CD4-positive, alpha-beta T cell treated with Interleukin-15 for 1 hour (primary cell): ENCODE results near the gene REC114.
"Not testable (repeated sequence)": the region's sequence is repeated elsewhere in the genome, so short reads cannot be mapped to it uniquely, and the experiment has no call there.

Source experiments
- DNase-seq: peaks from one replicate; pipeline ENCODE4 v3.0.0-alpha.2; 2020

The REC114 gene

DNA sequence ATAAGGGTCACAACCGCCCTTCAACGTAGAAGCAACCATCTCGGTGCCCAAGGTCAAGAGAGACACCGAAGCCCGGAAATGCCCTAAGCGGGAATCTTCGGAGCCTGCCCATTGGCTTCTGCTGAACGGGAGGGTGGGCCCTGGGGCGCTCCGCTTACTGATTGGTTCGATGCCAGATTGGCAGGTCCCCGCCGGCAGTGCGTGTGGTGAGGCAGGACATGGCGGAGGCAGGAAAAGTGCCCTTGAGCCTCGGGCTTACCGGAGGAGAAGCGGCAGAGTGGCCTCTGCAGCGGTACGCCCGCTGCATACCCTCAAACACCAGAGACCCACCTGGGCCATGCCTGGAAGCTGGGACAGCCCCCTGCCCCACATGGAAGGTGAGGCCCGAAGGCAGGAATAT, at the start of gene REC114:
TSS of gene REC114 (plus strand) at position 197 of the 400 bp plus-strand sequence. CDS start at position 219, 22 bp downstream.
- no peak for DNase-seq

DNA sequence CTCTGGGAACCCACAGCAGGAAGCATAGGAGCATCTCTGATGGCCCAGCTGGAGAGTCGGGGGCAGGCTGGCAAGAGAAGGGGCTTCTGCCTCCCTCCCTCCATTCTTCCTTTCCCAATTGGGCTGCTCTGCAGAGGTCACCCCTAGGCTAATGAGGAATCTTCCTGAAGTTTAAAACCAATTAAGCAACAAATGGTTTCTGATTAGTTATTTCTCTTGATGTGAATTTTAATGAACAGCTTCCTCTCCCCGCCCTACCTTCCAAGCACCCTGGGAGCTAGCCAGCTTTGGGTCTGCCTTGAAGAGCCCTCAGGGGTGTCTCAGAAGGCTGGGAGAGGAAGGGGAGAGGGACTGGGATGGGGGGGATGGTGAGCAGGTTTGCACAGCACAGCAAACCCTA, 49.6 kb upstream of the REC114 start:
- no peak for DNase-seq

DNA sequence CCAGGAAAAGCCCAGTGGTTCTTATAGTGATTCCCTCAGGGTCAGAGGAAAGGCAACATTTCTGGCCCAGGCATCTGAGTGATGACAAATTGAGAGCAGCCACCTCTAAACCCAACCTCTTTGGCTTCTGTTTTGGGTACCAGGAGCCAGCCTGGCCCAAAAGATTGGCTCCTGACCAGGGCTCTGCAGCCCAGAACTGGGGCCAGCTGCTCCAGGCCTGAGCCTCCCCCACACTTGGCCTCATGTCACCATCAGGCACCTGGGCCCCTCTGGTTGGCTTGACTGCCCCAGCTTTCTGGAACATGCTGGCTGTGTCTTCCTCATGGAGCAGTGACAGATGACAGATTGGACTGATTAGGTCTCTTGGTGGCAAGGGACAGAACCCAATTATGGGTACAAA, 48.2 kb upstream of the REC114 start:
- no peak for DNase-seq

- DNase-seq = no peak
Observed at GRCh38 chr15:73395671-73396070, 47.3 kb upstream of the REC114 start.

DNA sequence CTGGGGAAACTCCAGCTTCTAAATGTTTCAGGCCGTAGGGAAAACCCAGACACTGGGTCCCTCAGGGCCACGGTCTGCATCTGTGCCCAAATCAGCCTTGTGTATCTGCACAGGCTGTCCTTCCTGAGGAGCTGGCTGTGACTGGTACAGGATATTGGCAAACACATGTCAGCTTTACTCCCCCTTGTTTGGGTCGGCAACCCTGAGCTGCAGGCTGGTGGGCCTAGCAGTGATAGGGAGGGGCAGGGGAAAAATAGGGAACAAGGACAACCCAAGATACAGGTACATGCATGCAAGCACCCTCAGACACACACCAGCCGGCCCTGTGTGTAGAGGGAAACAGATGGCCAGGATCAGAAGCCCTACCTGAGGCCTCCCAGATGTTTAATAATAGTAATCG, 45.5 kb upstream of the REC114 start:
- no peak for DNase-seq

- DNase-seq = no peak
Observed at GRCh38 chr15:73398861-73399260, 44.1 kb upstream of the REC114 start.

DNA sequence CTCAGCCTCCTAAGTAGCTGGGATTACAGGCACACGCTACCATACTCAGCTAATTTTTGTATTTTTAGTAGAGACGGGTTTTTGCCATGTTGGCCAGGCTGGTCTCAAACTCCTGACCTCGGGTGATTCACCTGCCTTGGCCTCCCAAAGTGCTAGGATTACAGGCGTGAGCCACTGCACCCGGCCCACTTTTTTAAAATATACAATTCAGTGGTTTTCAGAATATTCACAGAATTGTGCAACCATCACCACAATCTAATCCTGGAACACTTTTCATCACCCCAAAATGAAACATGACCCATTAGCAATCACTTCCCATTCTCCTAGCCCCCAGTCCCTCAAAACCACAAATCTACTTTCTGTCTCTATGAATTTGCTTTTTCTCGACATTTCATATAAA, 42.7 kb upstream of the REC114 start:
- not testable (repeated sequence) for DNase-seq

GRCh38 chr15:73403171-73403570, 39.8 kb upstream of the REC114 start:
- DNase-seq = no peak

DNA sequence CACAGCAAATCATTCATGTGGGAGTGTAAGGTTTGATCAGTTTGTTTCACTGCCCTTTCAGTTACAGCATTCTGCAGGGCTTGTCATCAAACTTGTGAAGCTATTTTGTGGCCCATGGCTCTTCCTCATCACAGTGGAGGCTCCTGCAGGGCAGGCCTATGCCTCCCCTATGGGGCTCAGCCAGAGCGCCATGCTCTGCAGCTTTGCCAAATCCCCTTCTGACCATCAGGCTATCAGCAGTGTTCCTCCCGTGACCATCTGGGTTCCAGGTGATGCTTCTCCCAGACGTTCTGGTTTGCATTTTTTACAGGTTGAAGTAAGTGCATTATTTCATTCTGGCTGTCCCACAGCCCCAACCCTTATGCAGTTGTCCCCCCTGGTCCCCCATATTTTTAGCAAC, 28.1 kb upstream of the REC114 start:
- no peak for DNase-seq

DNA sequence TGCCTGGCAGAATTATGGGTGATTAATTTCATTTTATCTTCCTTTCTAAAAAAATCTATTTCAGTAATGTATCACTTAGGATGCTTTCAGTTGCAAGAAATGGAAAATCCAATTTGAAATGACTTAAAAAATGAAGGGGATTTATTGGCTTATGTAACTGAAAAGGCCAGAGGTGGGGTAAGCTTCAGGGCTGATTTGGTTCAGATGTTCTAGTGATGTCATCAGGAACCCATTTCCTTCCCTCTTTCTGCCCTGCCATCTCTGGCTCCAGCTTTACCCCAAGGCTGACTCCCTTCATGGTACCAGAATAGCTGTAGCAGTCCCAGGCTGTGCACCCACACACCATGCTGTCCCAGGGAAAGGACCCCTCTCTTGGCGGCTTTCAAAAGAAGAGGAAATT, 18.5 kb upstream of the REC114 start:
- DNase-seq = no peak

- no peak for DNase-seq
Observed at GRCh38 chr15:73425510-73425909, 17.5 kb upstream of the REC114 start.

GRCh38 chr15:73426323-73426994, 16.5 kb upstream of the REC114 start:
- no peak for DNase-seq

DNA sequence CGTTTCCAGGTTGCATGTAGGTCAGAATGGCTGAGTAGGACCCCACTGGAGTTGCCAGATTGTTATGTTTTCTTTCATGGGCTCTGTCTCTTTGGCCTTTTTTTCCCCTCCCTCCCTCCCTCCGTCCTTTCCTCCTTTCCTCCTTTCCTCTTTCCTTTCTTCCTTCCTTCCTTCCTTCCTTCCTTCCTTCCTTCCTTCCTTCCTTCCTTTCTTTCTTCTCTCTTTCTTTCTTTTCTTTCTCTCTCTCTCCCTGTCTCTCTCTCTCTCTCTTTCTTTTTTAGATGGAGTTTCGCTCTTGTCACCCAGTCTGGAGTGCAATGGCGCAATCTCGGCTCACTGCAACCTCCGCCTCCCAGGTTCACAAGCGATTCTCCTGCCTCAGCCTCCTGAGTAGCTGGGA, 11.6 kb upstream of the REC114 start:
- DNase-seq = not testable (repeated sequence)

GRCh38 chr15:73433873-73434272, 9.1 kb upstream of the REC114 start:
- DNase-seq = no peak

DNA sequence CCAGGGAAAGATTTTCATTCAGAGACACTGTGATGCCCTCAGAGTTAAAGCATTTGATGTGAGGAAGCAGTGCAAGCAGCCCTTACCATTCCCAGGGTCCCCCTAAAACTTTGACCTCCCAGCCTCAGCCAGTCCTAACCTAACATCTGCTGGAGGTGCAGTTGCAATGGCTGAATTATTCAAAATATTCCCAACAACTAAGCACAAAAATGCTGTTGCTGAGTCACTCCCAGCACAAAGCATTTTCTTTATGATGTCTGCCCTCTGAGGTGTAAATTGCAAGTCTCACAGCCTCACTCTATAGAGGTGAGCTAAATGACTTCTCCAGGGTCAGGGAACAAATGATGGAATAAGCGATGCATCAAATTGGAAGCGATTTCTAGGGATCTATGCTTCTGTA, 6.4 kb upstream of the REC114 start:
- no peak for DNase-seq

DNA sequence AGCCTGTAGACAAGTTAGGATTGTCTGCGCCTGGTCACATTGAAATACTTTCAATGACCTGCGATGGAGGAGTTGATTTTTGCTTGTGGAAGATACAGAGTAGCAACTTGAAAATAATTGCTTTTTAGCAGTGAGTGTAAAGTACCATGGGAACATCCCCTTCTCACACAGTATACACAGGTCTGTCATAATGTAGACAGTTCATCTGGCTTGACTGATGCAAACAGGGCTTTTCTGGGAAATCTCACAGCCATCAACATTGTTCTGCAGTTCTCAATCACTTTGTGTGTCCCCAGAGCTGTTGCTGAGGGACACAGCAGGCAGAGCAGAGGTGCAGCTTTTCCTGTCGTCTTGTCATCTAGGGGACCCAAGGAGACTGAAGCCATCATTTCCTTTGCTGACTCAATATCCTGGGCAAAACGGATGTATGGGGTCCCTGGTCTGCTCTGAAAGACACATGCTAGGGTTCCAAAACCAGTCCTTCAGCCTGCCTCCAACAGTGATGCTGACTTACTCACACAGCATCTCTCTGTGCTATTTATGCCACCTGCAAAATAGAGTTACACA, 5.3 kb upstream of the REC114 start:
- DNase-seq = no peak

DNA sequence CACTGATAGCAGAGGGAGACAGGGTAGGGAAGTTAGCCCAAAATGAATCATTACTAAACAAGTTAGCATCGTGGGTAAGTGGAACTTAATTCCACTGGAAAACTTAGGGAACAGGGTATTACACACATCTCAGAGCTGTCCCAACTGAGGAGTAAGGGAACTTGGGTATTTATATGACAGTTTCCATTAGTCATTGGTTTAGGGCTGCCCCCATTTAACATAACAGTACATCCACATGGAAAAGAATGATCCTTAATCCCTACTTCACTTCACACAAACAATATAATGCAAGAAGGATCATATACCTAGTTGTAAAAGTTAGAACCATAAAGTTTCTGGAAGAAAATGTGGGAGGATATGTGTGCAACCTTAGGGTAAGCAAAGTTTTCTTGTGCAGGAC, 4.3 kb upstream of the REC114 start:
- DNase-seq = no peak

GRCh38 chr15:73440571-73440970, 2.4 kb upstream of the REC114 start:
- no peak for DNase-seq

DNA sequence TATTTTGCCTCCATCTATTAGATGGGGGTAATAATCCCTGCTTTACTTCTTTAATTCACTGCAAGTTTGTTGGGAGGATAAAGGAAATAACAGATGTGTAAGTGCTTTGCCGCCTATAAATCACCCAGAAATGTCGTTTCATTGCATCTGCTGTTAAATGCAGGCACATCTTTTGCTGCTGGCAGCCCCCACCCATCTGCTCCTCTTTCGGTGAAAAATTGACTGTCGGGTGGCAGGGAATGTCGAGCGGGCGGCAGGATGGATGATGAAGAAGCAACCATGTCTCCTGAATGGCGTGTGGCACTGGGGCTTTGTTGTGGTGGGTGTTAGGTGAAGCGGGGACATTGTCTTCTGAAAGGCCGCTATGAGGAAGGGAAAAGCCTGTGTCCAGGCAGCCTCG, 543 bp upstream of the REC114 start:
- DNase-seq = no peak

DNA sequence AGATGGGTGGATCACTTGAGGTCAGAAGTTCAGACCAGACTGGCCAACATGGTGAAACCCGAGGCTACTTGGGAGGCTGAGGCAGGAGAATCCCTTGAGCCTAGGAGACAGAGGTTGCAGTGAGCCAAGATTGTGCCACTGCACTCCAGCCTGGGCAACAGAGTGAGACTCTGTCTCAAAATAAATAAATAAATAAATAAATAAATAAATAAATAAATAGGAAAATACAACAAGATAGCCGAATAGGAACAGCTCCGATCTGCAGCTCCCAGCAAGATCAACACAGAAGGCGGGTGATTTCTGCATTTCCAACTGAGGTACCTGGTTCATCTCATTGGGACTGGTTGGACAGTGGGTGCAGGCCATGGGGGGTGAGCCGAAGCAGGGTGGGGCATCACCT, 4.5 kb downstream of the REC114 start:
- DNase-seq = not testable (repeated sequence)

GRCh38 chr15:73448158-73448758, 5.3 kb downstream of the REC114 start:
- not testable (repeated sequence) for DNase-seq

DNA sequence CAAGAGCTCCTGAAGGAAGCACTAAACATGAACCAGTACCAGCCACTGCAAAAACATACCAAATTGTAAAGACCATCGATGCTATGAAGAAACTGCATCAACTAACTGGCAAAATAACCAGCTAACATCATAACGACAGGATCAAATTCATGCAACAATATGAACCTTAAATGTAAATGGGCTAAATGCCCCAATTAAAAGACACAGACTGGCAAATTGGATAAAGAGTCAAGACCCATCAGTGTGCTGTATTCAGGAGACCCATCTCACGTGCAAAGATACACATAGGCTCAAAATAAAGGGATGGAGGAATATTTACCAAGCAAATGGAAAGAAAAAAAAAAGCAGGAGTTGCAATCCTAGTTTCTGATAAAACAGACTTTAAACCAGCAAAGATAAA, 7.0 kb downstream of the REC114 start:
- DNase-seq = not testable (repeated sequence)

GRCh38 chr15:73454096-73454495, 11.1 kb downstream of the REC114 start:
- no peak for DNase-seq

DNA sequence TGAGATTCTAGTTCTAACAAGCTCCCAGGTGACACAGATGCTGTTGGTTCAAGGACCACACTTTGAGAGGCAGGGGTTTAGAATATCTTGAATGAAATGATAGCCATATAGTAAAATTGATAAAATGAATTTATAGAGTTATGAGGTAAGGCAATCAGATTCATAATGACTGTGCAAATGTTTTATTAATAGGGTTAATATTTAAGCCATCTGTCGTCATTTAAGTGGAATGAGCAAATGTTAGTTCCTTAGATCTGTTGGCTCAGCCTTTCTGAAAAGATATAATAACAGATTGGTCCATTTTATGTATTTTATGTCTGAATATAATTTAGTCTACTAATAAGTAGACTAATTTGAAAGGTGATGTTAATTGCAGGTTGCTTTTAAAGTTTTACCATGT, 12.9 kb downstream of the REC114 start:
- no peak for DNase-seq

- DNase-seq = no peak
Observed at GRCh38 chr15:73457334-73457733, 14.4 kb downstream of the REC114 start.
